Activated gamma-delta T cell treated with Interleukin-2 at 50 U/mL for 16 hours (primary cell): ENCODE data around the gene GALK1.
"Not testable (repeated sequence)": the region's sequence is repeated elsewhere in the genome, so short reads cannot be mapped to it uniquely, and the experiment has no call there.

Experiments used
- DNase-seq: peaks from one replicate; pipeline ENCODE4 v3.0.0-alpha.2; 2020

GALK1 gene

GRCh38 chr17:75763613-75764416 is 1.2 kb downstream of the GALK1 start:
- no peak for DNase-seq

GRCh38 chr17:75763269-75763607 is 1.8 kb downstream of the GALK1 start:
- DNase-seq, result no peak

- no peak for DNase-seq
Observed at GRCh38 chr17:75762513-75763268, 2.3 kb downstream of the GALK1 start.

- not testable (repeated sequence) for DNase-seq
Observed at GRCh38 chr17:75759978-75760640, 4.9 kb downstream of the GALK1 start.

GRCh38 chr17:75759457-75759856 is 5.5 kb downstream of the GALK1 start:
- no peak for DNase-seq

DNA sequence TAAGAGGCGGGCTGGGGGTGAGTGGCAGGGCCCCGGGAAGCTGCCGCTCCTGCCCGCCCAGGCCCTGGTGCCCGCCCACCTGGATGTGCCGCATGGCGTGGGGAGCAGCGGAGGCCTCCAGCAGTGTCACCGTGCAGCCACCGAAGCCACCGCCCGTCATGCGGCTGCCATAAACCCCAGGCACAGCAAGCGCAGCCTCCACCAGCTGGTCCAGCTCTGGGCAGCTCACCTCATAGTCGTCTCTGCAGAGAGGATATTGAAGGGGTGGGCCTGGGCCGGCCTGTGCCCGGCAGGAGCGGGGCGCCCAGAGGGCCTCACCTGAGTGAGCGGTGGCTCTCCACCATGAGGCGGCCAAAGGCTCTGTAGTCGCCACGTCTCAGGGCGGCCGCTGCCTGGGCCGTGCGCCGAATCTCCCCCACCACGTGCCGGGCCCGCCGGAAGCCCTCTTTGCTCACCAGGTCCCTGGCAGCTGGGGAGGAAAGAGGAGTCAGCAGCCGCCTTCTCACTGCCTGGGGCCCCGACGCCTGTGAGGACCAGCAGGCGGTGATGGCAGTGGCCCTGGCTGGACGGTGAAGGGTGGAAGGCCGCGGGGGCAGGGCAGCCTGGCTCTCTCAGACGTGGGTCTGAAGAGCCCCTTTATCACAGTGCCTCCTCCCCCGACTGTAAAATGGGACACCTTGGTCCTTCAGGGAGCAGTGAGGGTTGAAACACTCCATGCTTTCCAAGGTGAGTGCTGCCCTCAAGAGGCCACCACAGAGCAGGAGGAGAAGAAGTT is 6.7 kb downstream of the GALK1 start:
- no peak for DNase-seq

DNA sequence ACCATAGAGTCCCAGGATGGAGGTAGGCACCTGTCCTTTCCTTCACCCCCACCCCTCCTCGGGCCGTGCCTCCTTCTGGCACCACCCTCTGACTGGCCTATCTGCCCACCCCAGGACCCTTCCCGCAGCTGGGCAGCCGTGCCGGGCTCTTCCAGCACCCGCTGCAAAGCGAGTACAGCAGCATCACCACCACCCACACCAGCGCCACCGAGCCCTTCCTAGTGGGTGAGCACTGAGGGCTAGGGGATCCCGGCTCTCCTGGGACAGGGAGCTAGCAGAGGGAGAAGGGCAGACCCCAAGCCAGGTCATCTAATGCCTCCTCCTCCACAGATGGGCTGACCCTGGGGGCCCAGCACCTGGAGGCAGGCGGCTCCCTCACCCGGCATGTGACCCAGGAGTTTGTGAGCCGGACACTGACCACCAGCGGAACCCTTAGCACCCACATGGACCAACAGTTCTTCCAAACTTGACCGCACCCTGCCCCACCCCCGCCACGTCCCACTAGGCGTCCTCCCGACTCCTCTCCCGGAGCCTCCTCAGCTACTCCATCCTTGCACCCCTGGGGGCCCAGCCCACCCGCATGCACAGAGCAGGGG is 7.8 kb downstream of the GALK1 start:
- no peak for DNase-seq

DNA sequence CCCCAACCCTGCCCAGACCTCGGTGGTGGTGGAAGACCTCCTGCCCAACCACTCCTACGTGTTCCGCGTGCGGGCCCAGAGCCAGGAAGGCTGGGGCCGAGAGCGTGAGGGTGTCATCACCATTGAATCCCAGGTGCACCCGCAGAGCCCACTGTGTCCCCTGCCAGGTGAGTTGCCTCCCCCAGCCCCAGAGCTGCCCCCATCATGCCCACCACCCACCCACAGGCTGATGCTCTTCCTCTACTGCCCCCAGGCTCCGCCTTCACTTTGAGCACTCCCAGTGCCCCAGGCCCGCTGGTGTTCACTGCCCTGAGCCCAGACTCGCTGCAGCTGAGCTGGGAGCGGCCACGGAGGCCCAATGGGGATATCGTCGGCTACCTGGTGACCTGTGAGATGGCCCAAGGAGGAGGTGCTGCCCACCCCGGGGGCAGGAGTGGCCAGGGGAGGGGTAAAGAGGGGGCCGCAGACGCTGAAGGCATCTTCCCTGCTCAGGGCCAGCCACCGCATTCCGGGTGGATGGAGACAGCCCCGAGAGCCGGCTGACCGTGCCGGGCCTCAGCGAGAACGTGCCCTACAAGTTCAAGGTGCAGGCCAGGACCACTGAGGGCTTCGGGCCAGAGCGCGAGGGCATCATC is 8.4 kb downstream of the GALK1 start:
- DNase-seq, result no peak

DNA sequence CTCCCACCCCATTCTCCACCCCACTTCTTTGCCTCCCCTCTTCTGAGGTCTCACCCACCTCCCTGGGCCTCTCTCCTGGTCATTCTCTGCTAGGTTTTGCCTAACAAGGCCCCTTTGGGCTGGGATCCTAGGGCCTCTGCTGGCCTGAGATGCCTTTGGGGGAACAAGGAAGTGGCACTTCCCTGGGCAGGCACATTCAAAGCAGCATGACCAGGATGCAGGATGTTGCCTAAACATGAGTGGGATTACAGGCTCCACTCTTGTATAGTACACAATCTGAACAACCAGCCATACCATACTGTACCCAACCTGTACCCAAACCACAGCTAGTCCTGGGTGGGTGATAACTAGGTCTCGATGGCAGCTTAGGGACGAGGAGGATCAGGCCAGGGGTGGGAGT is 9.0 kb downstream of the GALK1 start:
- no peak for DNase-seq

- no peak for DNase-seq
Observed at GRCh38 chr17:75755205-75755901, 9.6 kb downstream of the GALK1 start.

DNA sequence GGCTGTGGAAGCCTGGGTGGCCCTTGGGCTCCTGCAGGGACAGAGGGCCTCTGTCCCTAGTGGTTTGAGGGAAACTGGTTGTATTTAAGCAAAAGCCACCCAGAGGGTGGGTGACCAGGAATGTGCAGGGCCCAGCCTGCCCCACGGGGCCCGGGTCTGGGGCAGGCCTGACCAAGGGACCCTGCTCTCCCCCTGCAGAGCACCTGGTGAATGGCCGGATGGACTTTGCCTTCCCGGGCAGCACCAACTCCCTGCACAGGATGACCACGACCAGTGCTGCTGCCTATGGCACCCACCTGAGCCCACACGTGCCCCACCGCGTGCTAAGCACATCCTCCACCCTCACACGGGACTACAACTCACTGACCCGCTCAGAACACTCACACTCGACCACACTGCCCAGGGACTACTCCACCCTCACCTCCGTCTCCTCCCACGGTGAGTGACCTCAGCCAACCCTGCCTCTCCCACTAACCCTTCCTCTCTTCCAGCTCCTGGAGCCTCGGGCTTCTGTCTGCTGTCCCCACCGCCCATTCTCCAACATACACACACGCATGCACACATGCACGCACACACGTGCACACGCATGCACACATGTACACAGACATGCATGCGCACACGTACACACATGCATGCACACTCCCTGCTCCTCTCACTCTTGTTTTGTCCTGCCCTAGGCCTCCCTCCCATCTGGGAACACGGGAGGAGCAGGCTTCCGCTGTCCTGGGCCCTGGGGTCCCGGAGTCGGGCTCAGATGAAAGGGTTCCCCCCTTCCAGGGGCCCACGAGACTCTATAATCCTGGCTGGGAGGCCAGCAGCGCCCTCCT is 10.4 kb downstream of the GALK1 start:
- no peak for DNase-seq

- DNase-seq, result peak; percentile 70
Observed at GRCh38 chr17:75753514-75754377, 11.2 kb downstream of the GALK1 start.

DNA sequence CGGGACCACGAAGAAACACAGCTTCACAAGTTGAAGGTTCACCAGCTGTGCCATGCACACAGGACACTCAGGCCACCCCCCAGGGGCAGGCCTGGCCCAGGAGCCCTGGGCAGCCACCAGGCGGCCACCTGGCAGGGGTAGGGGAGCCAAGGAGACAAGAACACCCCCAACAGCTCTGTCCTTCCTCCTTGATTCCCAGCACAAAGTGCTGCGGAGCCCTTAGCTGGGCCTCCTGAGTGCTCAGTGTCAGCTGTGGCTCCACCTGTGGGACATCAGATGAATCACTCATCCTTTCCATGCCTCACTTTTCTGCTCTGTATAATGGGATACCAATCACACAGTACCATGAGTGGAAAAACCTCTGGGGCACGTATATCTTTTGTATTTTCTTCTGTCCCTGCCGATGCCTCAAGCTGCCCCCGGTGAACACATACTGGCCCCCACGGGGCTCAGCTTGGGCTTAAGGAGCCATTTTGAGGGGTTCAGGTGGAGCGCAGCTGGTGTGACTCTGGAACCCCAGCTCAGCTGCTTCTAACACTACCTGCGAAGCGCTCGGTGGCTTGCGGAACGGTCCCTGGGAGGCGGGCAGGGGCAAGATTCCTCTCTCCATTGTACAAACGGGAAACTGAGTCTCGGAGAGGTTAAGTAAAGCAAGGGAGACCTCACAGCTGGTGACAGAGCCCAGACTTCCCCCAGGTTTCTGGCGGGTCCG is 12.0 kb downstream of the GALK1 start:
- DNase-seq, result no peak

DNA sequence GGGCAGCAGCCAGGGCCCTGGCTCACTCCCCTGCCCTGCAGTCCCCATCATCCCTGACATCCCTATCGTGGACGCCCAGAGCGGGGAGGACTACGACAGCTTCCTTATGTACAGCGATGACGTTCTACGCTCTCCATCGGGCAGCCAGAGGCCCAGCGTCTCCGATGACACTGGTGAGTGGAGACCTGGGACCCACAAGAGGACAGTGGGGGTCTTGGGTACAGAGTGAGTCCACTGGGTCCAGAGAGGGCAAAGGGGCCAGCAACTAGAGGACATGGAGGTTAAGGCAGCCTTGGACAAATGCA is 12.6 kb downstream of the GALK1 start:
- DNase-seq, result no peak

DNA sequence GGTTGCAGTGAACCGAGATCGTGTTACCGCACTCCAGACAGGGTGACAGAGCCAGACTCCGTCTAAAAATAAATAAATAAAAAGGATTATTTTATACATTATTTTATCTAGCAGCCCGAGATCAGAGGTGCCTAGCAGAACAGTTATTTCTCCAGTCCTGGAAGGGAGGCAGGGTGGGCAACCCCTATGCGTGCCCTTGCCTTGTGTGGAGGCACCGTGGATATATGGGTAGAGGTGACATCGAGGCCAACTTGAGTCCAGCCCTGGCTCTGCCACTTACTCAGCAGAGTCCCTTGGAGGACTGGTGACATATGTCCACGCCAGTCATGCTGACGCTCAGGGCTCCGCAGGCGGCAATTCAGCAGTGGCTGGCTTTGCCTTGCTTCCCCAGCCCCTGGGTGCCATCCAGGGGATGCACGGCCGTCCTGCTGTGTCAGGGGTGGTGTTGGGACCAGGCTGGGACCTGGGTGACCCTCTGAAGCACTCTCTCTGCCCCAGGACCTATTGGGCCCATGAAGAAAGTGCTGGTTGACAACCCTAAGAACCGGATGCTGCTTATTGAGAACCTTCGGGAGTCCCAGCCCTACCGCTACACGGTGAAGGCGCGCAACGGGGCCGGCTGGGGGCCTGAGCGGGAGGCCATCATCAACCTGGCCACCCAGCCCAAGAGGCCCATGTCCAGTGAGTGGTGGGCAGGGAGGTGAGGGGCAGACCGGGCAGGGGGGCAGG is 13.2 kb downstream of the GALK1 start:
- no peak for DNase-seq

GRCh38 chr17:75750661-75751423 is 14.2 kb downstream of the GALK1 start:
- DNase-seq, result no peak

DNA sequence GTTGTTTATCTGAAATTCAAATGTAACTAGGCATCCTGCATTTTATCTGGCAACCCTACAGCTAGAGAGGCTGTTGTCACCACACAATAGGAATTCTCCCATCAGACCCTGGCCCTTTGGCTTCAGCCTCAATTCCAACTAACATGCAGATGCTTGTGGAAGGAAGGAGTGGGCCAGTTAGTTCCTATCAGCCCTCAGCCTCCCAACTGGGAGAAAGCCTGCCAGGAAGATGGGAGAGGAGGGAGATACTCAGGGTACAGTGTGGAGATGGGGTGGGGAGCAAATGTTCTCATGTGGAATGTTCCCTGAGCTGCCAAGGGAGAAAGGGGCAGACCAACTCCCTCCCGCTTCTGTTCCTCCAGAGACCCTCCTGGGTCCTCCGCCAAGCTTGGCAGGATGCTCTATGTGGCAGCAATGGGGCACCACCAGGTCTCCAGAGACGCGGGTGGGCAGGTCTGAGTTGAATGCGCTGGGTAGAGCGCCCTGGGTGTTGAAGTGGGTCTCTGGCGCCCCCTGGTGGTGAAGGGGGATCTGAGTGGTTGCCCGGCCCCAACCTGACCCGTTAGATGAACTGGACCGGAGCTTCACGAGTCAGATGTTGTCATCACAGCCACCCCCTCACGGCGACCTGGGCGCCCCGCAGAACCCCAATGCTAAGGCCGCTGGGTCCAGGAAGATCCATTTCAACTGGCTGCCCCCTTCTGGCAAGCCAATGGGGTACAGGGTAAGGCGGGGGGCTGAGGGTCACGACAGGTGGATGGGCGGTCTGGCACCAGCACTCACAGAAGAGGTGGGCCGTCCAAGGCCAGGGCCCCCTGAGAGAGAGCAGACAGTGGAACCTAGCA is 15.2 kb downstream of the GALK1 start:
- DNase-seq, result peak; percentile 94
